Activated gamma-delta T cell (primary cell): ENCODE measurements around the gene DRD3.

Source experiments
- DNase-seq: peaks from one replicate; lab custom pipeline; 2025; lab: John Stamatoyannopoulos, UW

Gene DRD3

GRCh38 chr3:114120211-114120610 lies 58.6 kb downstream of the DRD3 start:
- DNase-seq = no peak

- DNase-seq = no peak
These were observed 59.1 kb downstream of the DRD3 start for GRCh38 chr3:114119776-114120175.

DNA sequence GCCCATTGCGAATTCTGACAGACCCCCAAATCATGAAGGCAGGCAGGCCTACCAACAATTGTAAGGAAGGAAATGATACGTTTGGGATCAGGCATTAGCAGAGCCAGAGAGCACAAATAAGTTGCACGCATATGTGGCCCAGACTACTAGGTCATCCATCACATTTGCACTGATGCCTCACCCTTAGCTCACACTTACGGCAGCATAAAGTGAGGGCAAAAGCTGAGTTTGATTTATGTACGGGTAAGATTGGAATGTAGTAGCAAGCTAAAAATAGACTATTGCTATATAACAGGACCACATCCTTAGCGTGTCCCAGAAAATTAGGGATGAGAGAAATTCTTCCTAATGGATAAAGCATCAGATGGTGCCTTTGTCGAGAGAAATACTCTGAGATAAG lies 63.7 kb downstream of the DRD3 start:
- no peak for DNase-seq

- no peak for DNase-seq
These were observed 64.1 kb downstream of the DRD3 start for GRCh38 chr3:114114719-114115118.

DNA sequence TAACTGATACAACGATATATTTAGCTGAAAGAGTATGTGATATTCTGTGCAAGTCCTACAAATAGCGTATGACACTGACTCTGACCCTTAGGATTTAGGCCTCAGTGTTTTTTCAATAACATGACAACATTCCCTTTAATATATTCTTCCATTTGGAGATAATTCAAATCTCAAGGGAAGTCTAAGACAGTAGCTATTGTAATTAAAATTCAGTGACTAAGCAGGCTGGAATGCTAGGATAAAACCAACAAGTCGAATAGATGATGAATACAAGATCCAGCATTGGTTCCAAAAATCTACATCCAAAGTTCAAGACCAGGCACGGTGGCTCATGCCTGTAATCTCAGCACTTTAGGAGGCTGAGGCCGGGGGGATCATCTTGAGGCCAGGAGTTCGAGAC lies 66.2 kb downstream of the DRD3 start:
- no peak for DNase-seq

DNA sequence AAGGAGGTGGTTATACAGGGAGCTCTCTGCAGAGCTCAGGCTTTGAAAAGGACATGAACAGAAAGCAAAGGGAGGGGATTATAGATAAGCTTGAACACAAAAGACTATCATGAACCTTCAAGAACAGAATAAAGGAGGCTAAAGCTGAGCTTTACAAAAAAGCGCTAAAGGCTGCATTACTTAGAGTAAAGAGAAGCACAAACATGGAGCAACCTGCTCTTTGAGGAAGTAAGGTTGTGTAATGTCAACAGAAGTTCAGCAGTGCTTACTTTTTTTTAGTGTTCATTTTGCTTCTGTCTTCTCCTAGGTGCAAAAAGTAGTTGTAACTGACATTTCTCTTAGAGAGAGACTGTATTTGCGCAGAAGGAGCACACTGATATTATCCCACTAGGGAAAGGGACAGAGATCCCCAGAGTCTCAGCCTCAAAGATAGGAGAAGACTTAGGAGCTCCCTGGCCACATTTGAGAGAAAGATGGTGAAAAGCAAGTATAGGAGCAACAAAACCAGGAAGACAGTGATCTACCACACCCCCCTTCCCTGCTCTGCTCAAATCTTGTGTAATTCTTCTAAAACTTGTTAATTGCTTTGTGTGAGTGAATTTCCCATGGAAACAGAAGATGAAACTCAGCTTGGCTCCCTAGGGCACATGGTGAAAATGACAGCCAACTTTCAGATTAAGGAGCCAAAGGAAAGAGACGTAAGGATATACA lies 67.6 kb downstream of the DRD3 start:
- DNase-seq = no peak

- no peak for DNase-seq
These were observed 68.4 kb downstream of the DRD3 start for GRCh38 chr3:114110439-114110838.

- no peak for DNase-seq
These were observed 70.7 kb downstream of the DRD3 start for GRCh38 chr3:114108137-114108536.

DNA sequence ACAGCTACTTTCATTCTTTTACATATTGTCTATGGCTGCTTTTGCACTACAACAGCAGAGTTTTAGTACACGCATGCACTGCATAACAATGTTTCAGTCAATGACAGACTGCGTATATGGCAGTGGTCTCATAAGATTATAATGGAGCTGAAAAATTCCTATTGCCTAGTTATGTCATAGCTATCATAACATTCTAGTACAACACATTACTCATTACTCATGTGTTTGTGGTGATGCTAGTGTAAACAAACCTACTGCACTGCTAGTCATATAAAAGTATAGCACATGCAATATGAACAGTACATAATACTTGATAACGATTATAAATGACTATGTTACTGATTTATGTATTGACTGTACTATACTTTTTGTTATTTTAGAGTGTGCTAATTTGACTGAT lies 74.4 kb downstream of the DRD3 start:
- DNase-seq = no peak

GRCh38 chr3:114103858-114104257 lies 75.0 kb downstream of the DRD3 start:
- no peak for DNase-seq

- no peak for DNase-seq
These were observed 75.7 kb downstream of the DRD3 start for GRCh38 chr3:114103181-114103580.

GRCh38 chr3:114101101-114101500 lies 77.8 kb downstream of the DRD3 start:
- no peak for DNase-seq

DNA sequence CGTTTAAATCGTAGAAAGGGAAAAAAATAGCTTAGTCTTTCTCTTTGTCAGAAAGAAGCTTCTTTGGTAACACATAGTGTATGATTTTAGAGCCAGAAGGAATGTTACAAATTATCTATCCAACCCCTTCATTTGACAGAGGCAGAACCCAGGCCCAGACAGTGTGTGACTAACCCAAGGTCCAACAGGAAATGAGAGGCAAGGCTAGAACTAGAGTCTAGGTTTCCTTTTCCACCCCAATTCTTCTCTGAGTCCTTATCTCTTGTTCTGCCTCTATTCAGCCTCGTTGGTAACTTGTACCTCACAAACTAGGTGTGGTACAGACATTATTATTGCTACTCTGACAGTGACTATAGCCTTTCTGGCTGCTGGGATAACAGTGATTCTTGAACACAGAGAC lies 83.1 kb downstream of the DRD3 start:
- DNase-seq = no peak

GRCh38 chr3:114093596-114093995 lies 85.3 kb downstream of the DRD3 start:
- DNase-seq = no peak

GRCh38 chr3:114093016-114093380 lies 85.9 kb downstream of the DRD3 start:
- DNase-seq = no peak

- DNase-seq = no peak
These were observed 86.5 kb downstream of the DRD3 start for GRCh38 chr3:114092151-114093015.

DNA sequence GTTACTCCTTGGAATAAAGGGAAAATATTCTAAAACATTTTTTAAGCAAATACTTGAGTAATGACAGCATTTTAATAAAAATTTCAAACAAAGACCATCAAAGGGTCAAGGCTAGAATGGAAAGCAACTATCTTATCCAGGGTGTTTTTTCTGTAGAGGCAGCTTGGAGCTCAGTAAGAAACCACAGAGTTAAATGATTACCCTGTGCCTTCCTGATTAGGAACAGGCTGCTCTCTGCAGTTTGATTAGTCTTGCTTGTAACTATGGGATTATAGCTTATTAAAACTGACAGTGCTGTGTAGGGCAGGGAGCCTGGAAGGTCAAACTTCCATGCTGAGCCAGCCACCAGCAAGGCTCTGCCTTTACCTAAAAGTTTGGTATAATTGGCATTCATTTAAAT lies 89.2 kb downstream of the DRD3 start:
- no peak for DNase-seq

DNA sequence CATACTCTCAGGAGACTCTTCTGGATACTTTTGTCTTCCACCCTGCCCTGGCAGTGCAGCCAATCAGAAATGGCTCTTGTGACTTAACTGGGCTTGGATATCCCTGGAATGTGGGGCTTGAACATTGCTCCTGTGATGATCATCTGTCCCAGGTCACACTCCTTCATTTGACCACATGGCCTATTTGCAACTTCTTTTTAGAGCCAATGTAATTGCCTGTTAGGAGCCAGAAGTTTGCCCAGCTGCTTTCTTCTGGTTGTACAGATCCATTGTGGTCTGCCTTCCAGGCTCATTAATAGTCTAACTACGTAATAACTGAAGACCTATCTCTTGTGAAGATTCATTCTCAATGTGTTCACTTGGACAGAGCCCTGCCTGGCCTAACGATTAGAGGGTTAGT lies 92.5 kb downstream of the DRD3 start:
- no peak for DNase-seq

DNA sequence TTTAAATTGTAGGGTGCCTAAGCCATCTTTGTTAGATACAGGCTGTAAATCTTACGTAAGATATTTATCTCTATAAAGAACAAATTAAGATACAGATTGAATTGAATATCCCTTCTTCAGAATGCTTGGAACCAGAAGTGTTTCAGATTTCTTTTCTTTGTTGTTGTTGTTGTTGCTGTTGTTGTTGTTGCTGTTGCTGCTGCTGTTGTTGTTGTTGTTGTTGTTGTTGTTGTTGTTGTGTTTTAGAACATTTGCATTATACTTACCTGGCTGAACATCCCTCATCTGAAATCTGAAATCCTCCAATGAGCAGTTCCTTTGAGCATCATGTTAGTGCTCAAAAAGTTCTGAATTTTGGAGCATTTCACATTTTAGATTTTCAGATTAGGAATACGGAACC lies 95.7 kb downstream of the DRD3 start:
- no peak for DNase-seq

DNA sequence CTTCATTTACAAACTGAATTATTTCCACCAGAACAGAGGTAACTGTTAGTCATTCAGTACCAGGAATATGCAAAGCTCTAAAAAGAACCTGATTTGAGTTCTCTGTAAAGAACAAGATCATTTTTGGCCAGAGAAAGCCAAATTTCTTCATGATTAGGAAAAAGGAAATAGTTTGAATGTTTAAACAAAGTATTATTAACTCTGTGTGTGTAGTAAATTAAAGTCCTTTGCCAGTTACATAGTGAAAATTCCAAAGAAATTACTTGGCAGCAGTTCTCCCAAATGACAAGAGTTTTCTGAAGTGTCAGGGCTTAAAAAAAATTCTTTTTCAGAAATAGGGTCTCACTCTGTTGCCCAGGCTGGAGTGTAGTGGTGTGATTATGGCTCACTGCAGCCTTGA lies 97.8 kb downstream of the DRD3 start:
- no peak for DNase-seq

DNA sequence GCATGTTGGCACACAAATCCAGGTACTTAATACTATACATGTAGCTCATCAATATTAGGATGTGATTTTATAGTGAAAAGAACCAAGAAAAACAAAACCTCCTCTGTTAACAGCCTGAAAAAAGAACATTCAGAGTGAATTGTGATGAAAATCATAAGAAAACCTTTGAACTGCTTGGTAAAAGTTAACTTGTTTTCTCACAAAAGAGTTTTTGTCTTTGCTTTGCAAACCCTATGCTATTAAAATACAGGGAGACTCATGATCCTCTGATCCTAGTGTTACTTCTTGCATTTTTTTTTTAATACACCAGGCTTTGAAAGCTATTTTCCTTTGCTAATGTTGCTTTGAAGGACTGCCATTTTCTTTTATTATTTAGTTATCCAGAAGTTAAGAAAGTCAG lies 98.7 kb downstream of the DRD3 start:
- no peak for DNase-seq

DNA sequence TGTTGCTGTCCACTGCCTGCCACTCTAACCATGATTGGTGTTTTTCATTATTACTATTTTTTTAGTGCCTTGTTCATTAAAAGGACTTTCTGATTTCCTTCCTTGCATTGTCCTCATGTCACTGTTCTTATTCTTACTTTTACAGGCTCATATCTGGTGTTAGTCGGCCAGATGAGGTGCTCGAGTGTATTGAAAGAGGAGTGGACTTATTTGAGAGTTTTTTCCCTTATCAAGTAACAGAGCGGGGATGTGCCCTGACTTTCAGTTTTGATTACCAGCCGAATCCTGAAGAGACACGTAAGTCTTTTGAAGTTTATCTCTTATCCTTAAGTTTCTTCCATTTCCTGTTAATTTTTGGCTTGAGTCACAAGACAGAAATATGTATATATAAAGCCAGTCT lies 99.1 kb downstream of the DRD3 start:
- DNase-seq = no peak

DNA sequence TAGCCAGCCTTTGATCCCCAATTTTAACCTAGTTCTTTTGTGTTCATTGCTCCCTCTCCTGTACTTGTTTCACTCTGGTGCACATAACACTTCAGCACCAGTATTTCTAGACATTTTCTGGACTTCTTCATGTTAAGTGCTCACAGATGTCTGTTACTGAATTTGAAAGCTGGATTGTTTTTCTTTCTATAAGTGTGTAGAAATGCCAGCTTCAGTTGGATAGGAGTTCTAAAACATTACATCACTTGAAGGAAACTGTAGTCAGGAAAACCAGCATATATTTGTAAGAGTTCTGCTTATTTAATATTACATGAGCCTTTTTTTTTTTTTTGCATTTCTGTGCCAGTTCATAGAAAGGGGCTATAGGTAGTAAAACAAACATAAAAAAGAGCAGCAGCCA lies 100.7 kb downstream of the DRD3 start:
- DNase-seq = no peak
